Loucy (cell line): ENCODE data around the gene ZRANB1.

Experiments used
- H2AFZ ChIP-seq: fragments of 200-600 bp; sonication (generic); 2 replicates; pipeline ENCODE4 v1.6.0; 2016; ENCODE audit warnings: antibody characterized with exemption, mild to moderate bottlenecking, low read length, moderate library complexity
- H3F3A ChIP-seq: fragments of 200-600 bp; 2 replicates; pipeline ENCODE4 v1.6.0; 2016; ENCODE audit warnings: antibody characterized with exemption, low read depth, mild to moderate bottlenecking
- H3K27me3 ChIP-seq: fragments of 200-600 bp; sonication (generic); 2 replicates; pipeline ENCODE4 v1.6.1; 2014; ENCODE audit warnings: low read length, mild to moderate bottlenecking; ENCODE audit not compliant: insufficient read depth, poor library complexity, severe bottlenecking
- H3K36me3 ChIP-seq: fragments of 200-600 bp; sonication (generic); 2 replicates; pipeline ENCODE4 v1.6.1; 2016; ENCODE audit warnings: low read length; ENCODE audit not compliant: insufficient read depth
- H3K4me1 ChIP-seq: fragments of 200-600 bp; sonication (generic); 2 replicates; pipeline ENCODE4 v1.5.1; 2014; ENCODE audit warnings: low read length, mild to moderate bottlenecking; ENCODE audit not compliant: insufficient read depth, poor library complexity, severe bottlenecking
- H3K4me2 ChIP-seq: fragments of 200-600 bp; sonication (generic); 2 replicates; pipeline ENCODE4 v1.6.0; 2014; ENCODE audit warnings: antibody characterized with exemption, low read length, low read depth, mild to moderate bottlenecking; ENCODE audit not compliant: poor library complexity, severe bottlenecking
- H3K4me3 ChIP-seq: fragments of 200-600 bp; sonication (generic); 2 replicates; pipeline ENCODE4 v1.5.1; 2014; ENCODE audit warnings: low read length, mild to moderate bottlenecking, mixed read lengths; ENCODE audit not compliant: poor library complexity, severe bottlenecking
- H3K79me2 ChIP-seq: fragments of 200-600 bp; sonication (generic); 2 replicates; pipeline ENCODE4 v1.6.1; 2014; ENCODE audit warnings: low read length; ENCODE audit not compliant: insufficient read depth
- H3K9ac ChIP-seq: fragments of 200-600 bp; sonication (generic); 2 replicates; pipeline ENCODE4 v1.6.0; 2014; ENCODE audit warnings: mild to moderate bottlenecking, low read depth, low read length, moderate library complexity; ENCODE audit not compliant: poor library complexity, severe bottlenecking
- H3K9me2 ChIP-seq: fragments of 200-600 bp; sonication (generic); replicated peaks from 2 replicates; pipeline ENCODE4 v1.6.1; 2016; ENCODE audit warnings: low read depth, low read length, mixed read lengths
- H3K9me3 ChIP-seq: fragments of 200-600 bp; sonication (generic); 2 replicates; pipeline ENCODE4 v1.6.1; 2014; ENCODE audit warnings: mild to moderate bottlenecking, antibody characterized with exemption, low read length, low read depth; ENCODE audit not compliant: insufficient read depth
- H4K20me1 ChIP-seq: fragments of 200-600 bp; sonication (generic); 2 replicates; pipeline ENCODE4 v1.6.0; 2014; ENCODE audit warnings: antibody characterized with exemption, low read length, mild to moderate bottlenecking; ENCODE audit not compliant: insufficient read depth, poor library complexity, severe bottlenecking
- CTCF ChIP-seq: fragments of 200-600 bp; sonication (generic); conservative IDR thresholded peaks from 2 replicates; pipeline ENCODE4 v1.5.1; 2014; ENCODE audit warnings: mild to moderate bottlenecking, antibody characterized with exemption, low read length
- EZH2phosphoT487 ChIP-seq: fragments of 200-600 bp; IDR thresholded peaks from 2 replicates; pipeline ENCODE4 v1.6.1; 2018; ENCODE audit warnings: antibody characterized with exemption, mild to moderate bottlenecking, moderate library complexity, borderline replicate concordance

ZRANB1 gene

GRCh38 chr10:124996127-124996853 lies 54.4 kb downstream of the ZRANB1 start:
- Histone ChIP-seq H3K4me3 (no peak overlapping the region), H3K36me3 (no peaks in the 10 kb centered on the region; the same call in 1 of the 2 replicates)
- TF ChIP-seq CTCF = no peak
- TF ChIP-seq EZH2phosphoT487 = no peak

GRCh38 chr10:124996854-124997215 lies 54.9 kb downstream of the ZRANB1 start:
- Histone ChIP-seq H4K20me1 (no peaks in the 10 kb centered on the region), H3K9me2 (no peaks in the 10 kb centered on the region), H3K4me2 (no peak overlapping the region), H2AFZ (no peak overlapping the region), H3K4me3 (no peak overlapping the region), H3K4me1 (peaks cover 3% of the 10 kb centered on the region), H3K79me2 (no peaks in the 10 kb centered on the region), H3F3A (no peaks in the 10 kb centered on the region), H3K9me3 (no peaks in the 10 kb centered on the region), H3K9ac (no peak overlapping the region), H3K27me3 (no peaks in the 10 kb centered on the region), H3K36me3 (no peaks in the 10 kb centered on the region)
- no peak for TF ChIP-seq EZH2phosphoT487
- TF ChIP-seq CTCF = no peak

More at GRCh38 chr10:124996127-124996853, 54.4 kb downstream of the ZRANB1 start:
- H3K9ac ChIP-seq = no peak overlapping the region
- H3K4me2 ChIP-seq = no peak overlapping the region
- H3K4me1 ChIP-seq = peaks cover 3% of the 10 kb centered on the region
- no peak overlapping the region for H2AFZ ChIP-seq
- no peaks in the 10 kb centered on the region for H3K79me2 ChIP-seq
- H3K9me2 ChIP-seq = no peaks in the 10 kb centered on the region
- no peaks in the 10 kb centered on the region for H4K20me1 ChIP-seq
- no peaks in the 10 kb centered on the region for H3K27me3 ChIP-seq
- no peaks in the 10 kb centered on the region for H3F3A ChIP-seq
- no peaks in the 10 kb centered on the region for H3K9me3 ChIP-seq

GRCh38 chr10:124997306-124997705 lies 55.4 kb downstream of the ZRANB1 start:
- Histone ChIP-seq H3K79me2 (no peaks in the 10 kb centered on the region), H3K9me3 (no peaks in the 10 kb centered on the region), H4K20me1 (no peaks in the 10 kb centered on the region), H3F3A (no peaks in the 10 kb centered on the region), H3K27me3 (no peaks in the 10 kb centered on the region), H3K9ac (no peak overlapping the region), H3K4me1 (peaks cover 3% of the 10 kb centered on the region), H3K36me3 (no peaks in the 10 kb centered on the region), H3K4me3 (no peak overlapping the region), H2AFZ (no peak overlapping the region), H3K9me2 (no peaks in the 10 kb centered on the region), H3K4me2 (no peak overlapping the region)
- TF ChIP-seq CTCF = no peak
- TF ChIP-seq EZH2phosphoT487 = no peak
